IMR-90 (cell line): ENCODE results near the gene LTC4S.

Source experiments
- BHLHE40 ChIP-seq: fragments of 150-350 bp; IDR thresholded peaks from 2 replicates; pipeline ENCODE4 v1.6.1; 2016; ENCODE audit warnings: mild to moderate bottlenecking, low read depth, low read length
- CTCF ChIP-seq: conservative IDR thresholded peaks from 2 replicates; pipeline ENCODE4 v1.5.1; 2012; ENCODE audit warnings: mild to moderate bottlenecking, low read depth, low read length, improper control_type of control experiment
- MAFK ChIP-seq: IDR thresholded peaks from 2 replicates; pipeline ENCODE4 v1.6.1; 2012; ENCODE audit warnings: low read depth, low read length, improper control_type of control experiment
- MAZ ChIP-seq: IDR thresholded peaks from 2 replicates; pipeline ENCODE4 v1.6.1; 2012; ENCODE audit warnings: low read depth, mild to moderate bottlenecking, low read length, improper control_type of control experiment, moderate library complexity, borderline replicate concordance
- POLR2A ChIP-seq: IDR thresholded peaks from 2 replicates; pipeline ENCODE4 v1.6.1; 2012; ENCODE audit warnings: mild to moderate bottlenecking, low read depth, low read length
- RCOR1 ChIP-seq: IDR thresholded peaks from 2 replicates; pipeline ENCODE4 v1.6.1; 2012; ENCODE audit warnings: mild to moderate bottlenecking, low read length, improper control_type of control experiment; ENCODE audit not compliant: insufficient replicate concordance
- SMC3 ChIP-seq: fragments of 150-350 bp; IDR thresholded peaks from 2 replicates; pipeline ENCODE4 v1.6.1; 2016; ENCODE audit warnings: low read depth, mild to moderate bottlenecking, antibody characterized with exemption, low read length, moderate library complexity

GRCh38 chr5:179781846-179782245, 11.9 kb upstream of the LTC4S start:
- no peak for TF ChIP-seq CTCF
- TF ChIP-seq POLR2A: no peak
- TF ChIP-seq SMC3: no peak
- TF ChIP-seq MAFK: no peak
- no peak for TF ChIP-seq RCOR1
- no peak for TF ChIP-seq MAZ
- no peak for TF ChIP-seq BHLHE40
